Mesothelial cell of epicardium (in vitro differentiated cells): ENCODE results near the gene BMPER. TPM values are rescaled to one million over a fixed set of nuclear protein-coding genes. Genes with fewer than 3 reads are reported as not detected.

Source experiments
- DNase-seq, 2 experiments: peaks; one replicate each; pipeline ENCODE4 v3.0.0; 2021; ENCODE audit warnings: low spot score in 2 of 2; ENCODE audit not compliant: unreplicated experiment in 2 of 2
- H3K27ac Mint-ChIP-seq: 2 replicates; pipeline ENCODE4 v1.8.0; 2021; ENCODE audit warnings: mixed read lengths
- H3K27me3 Mint-ChIP-seq: 2 replicates; pipeline ENCODE4 v1.8.0; 2021; ENCODE audit warnings: low read depth, mixed read lengths
- H3K36me3 Mint-ChIP-seq: 2 replicates; pipeline ENCODE4 v1.8.0; 2021; ENCODE audit warnings: mixed read lengths
- H3K4me1 Mint-ChIP-seq: 2 replicates; pipeline ENCODE4 v1.8.0; 2021; ENCODE audit warnings: mixed read lengths
- H3K4me3 Mint-ChIP-seq: 2 replicates; pipeline ENCODE4 v1.8.0; 2021; ENCODE audit warnings: mild to moderate bottlenecking, moderate library complexity, mixed read lengths
- H3K9me3 Mint-ChIP-seq: 2 replicates; pipeline ENCODE4 v1.8.0; 2021; ENCODE audit warnings: mixed read lengths
- total RNA-seq: library from RNA; stranded (reverse); gene quantifications from 3 replicates; pipeline ENCODE4 v1.2.1, GENCODE V29; 2021
- TF ChIP-seq, protein P1 (sequence below): fragments of 200-600 bp; sonication (generic); IDR thresholded peaks from one replicate; pipeline ENCODE4 v1.5.0; 2021; ENCODE audit warnings: antibody characterized with exemption; ENCODE audit not compliant: unreplicated experiment

Gene BMPER
- total RNA-seq, 1 donor from 2014 or later = 1.7 TPM

DNA sequence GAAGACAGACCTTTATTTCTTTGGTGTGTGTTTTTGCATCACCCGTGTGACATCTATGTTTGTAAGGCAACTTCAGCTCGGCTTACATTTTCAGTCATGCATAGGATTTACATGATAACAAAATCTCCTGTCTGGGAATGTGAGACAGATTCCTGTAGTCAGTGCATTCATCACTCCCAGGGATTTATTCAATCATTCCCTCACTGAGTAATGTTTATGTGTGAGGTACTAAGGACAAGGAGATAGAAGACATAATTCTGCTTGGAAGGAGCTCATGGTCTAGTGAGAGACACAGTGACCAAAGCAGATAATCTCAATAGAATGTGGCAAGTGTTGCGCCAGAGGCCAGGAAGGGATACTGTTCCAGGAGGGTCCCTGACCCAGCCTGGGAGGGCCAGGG lies 35.2 kb upstream of the BMPER start:
- TF ChIP-seq, protein P1, sequence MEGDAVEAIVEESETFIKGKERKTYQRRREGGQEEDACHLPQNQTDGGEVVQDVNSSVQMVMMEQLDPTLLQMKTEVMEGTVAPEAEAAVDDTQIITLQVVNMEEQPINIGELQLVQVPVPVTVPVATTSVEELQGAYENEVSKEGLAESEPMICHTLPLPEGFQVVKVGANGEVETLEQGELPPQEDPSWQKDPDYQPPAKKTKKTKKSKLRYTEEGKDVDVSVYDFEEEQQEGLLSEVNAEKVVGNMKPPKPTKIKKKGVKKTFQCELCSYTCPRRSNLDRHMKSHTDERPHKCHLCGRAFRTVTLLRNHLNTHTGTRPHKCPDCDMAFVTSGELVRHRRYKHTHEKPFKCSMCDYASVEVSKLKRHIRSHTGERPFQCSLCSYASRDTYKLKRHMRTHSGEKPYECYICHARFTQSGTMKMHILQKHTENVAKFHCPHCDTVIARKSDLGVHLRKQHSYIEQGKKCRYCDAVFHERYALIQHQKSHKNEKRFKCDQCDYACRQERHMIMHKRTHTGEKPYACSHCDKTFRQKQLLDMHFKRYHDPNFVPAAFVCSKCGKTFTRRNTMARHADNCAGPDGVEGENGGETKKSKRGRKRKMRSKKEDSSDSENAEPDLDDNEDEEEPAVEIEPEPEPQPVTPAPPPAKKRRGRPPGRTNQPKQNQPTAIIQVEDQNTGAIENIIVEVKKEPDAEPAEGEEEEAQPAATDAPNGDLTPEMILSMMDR = no peak
- H3K4me3 Mint-ChIP-seq = no peak overlapping the region
- H3K27me3 Mint-ChIP-seq = peaks cover 2% of the 10 kb centered on the region
- H3K36me3 Mint-ChIP-seq = no peaks in the 10 kb centered on the region
- no peak overlapping the region for H3K27ac Mint-ChIP-seq
- H3K9me3 Mint-ChIP-seq = peaks cover 7% of the 10 kb centered on the region
- DNase-seq = no peak
- H3K4me1 Mint-ChIP-seq = no peaks in the 10 kb centered on the region

DNA sequence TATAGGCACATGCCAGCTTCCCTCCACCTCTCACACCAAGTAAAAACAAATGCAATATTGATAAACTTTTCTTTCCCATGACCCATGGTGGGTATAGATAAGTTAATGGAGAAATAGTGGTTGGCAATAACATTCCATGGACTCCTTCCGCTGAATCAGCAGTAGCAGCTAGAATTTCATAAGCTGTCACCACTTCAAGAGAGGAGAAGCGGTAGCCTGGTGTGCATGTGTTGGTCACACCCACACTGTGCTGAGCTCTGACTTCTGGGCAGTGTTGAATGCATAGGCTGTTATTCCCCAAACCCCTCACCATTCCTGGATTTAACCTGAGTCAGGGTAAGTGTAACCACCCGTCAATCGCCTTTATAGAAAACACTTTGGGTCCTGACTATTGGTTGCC lies 32.5 kb upstream of the BMPER start:
- TF ChIP-seq, protein P1 = no peak
- H3K9me3 Mint-ChIP-seq = peaks cover 7% of the 10 kb centered on the region
- no peaks in the 10 kb centered on the region for H3K36me3 Mint-ChIP-seq
- H3K4me3 Mint-ChIP-seq = no peak overlapping the region
- H3K27me3 Mint-ChIP-seq = peaks cover 2% of the 10 kb centered on the region
- no peak for DNase-seq
- no peak overlapping the region for H3K27ac Mint-ChIP-seq
- H3K4me1 Mint-ChIP-seq = peaks cover 7% of the 10 kb centered on the region

DNA sequence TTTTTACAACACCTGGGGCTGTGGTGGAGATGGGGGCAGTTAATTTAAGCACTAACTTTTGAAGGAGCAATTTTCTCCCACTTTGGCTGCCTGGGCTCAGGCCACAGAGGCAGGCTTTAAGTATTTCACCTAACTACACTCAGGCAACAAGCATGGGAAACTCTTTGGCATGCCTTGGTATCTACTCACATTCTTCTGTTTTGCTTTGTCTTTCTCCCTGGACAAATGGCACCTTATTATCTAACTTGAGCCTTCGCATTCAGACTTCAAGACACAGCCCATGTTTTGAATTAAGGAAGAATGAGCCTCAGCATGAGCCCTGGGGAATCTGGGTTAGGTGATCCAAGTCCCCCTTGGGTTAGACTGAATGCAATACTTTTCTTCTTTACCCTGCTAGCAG lies 31.8 kb upstream of the BMPER start:
- H3K27ac Mint-ChIP-seq = no peak overlapping the region

DNA sequence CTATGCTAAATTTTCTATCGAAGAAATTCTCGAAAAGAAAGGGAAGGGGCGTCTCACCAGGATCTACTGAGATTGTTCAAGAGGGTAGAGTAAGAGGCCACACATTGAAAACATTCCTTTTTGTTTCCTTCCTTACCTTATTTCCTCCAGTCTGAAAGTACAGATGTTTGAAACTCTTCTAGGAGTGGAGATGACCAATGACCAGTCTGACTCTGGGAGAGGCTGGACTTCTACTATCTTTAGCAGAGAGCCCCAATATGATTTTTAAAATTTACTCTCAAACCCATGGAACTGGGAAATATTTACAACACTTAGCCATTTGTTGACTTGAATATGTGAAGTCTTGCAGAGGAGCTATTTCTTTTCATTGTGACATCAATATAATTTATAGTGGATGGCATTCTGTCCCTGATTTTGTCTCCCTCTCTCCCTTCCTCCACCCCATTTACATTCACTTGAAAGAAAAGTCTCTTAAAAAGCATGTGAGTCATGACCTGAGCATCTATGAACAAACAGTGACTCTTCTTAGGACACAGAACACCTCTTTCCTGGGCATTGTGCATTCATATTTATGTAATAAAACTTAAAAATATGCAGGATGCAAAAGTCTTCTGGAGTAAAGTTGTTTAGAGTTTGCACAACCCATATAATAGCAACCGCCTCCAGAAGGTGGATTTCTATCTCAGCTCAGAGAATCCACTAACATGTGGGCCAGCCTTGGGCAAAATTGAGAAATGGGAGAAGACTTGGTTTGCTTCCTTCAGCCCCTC lies 31.2 kb upstream of the BMPER start:
- Mint-ChIP-seq H3K27ac (no peak overlapping the region), H3K4me1 (peaks cover 11% of the 10 kb centered on the region), H3K27me3 (peaks cover 2% of the 10 kb centered on the region), H3K36me3 (no peaks in the 10 kb centered on the region), H3K4me3 (no peak overlapping the region), H3K9me3 (peaks cover 7% of the 10 kb centered on the region)
- DNase-seq = no peak
- TF ChIP-seq, protein P1 = no peak

More for the DNA sequence above, 31.8 kb upstream of the BMPER start:
- Mint-ChIP-seq H3K36me3 (no peaks in the 10 kb centered on the region), H3K4me1 (peaks cover 9% of the 10 kb centered on the region), H3K27me3 (peaks cover 2% of the 10 kb centered on the region), H3K4me3 (no peak overlapping the region), H3K9me3 (peaks cover 7% of the 10 kb centered on the region)
- DNase-seq = no peak
- TF ChIP-seq, protein P1 = no peak

DNA sequence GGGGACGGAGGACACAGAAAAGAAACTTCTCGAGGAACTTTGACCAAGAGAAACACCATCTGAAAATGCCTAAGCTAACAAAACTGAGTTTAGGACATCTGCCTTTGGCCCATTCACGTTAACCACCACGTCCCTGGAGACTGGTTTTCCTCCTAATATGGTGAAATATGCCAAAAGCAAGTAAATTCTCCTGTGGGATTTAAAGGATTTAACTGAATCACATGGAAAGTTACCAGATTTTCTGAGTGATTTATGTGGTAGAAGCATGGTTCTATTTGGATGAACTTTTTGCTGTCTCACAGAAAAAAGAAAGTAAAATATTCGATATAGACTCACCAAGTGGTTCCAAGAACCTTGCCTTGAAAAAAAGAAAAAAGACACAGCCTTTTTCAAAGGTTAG lies 30.4 kb upstream of the BMPER start:
- no peak overlapping the region for H3K4me3 Mint-ChIP-seq
- DNase-seq = no peak
- no peaks in the 10 kb centered on the region for H3K27me3 Mint-ChIP-seq
- no peak overlapping the region for H3K27ac Mint-ChIP-seq
- H3K36me3 Mint-ChIP-seq = no peaks in the 10 kb centered on the region
- TF ChIP-seq, protein P1 = no peak
- peaks cover 11% of the 10 kb centered on the region for H3K4me1 Mint-ChIP-seq
- H3K9me3 Mint-ChIP-seq = peaks cover 5% of the 10 kb centered on the region
